HG03565 (cell line): Measurements from ENCODE around the gene PROC.
A peak's percentile ranks its signal among the peaks of the same experiment; 100 is the strongest.
"Not testable (repeated sequence)": the region's sequence is repeated elsewhere in the genome, so short reads cannot be mapped to it uniquely, and the experiment has no call there.

ENCODE experiments used
- ATAC-seq: cut with Tn5 transposase; IDR thresholded peaks from one replicate; pipeline ENCODE4 v1.9.1; 2021; ENCODE audit warnings: mild to moderate bottlenecking, moderate library complexity; ENCODE audit not compliant: unreplicated experiment

Gene PROC

GRCh38 chr2:127392828-127393578 is 25.2 kb upstream of the PROC start:
- ATAC-seq = no peak

- ATAC-seq = no peak
Measured at GRCh38 chr2:127394492-127394891, 23.7 kb upstream of the PROC start.

GRCh38 chr2:127397568-127398238 is 20.5 kb upstream of the PROC start:
- ATAC-seq = peak; percentile 7

GRCh38 chr2:127398239-127398590 is 20.0 kb upstream of the PROC start:
- ATAC-seq = peak; percentile 88

- no peak for ATAC-seq
Measured at GRCh38 chr2:127400533-127400896, 17.7 kb upstream of the PROC start.

GRCh38 chr2:127400897-127401756 is 17.1 kb upstream of the PROC start:
- no peak for ATAC-seq

GRCh38 chr2:127401757-127402695 is 16.2 kb upstream of the PROC start:
- no peak for ATAC-seq

GRCh38 chr2:127403460-127403859 is 14.8 kb upstream of the PROC start:
- ATAC-seq = no peak

GRCh38 chr2:127404466-127405254 is 13.6 kb upstream of the PROC start:
- ATAC-seq = no peak

- no peak for ATAC-seq
Measured at GRCh38 chr2:127405255-127405610, 13.0 kb upstream of the PROC start.

GRCh38 chr2:127406454-127406853 is 11.8 kb upstream of the PROC start:
- no peak for ATAC-seq

- ATAC-seq = no peak
Measured at GRCh38 chr2:127407091-127407490, 11.1 kb upstream of the PROC start.

- ATAC-seq = no peak
Measured at GRCh38 chr2:127407661-127408003, 10.6 kb upstream of the PROC start.

- ATAC-seq = peak; percentile 62
Measured at GRCh38 chr2:127408004-127408806, 10.0 kb upstream of the PROC start.

- no peak for ATAC-seq
Measured at GRCh38 chr2:127408807-127409099, 9.5 kb upstream of the PROC start.

GRCh38 chr2:127409716-127410115 is 8.5 kb upstream of the PROC start:
- not testable (repeated sequence) for ATAC-seq

GRCh38 chr2:127410871-127411652 is 7.2 kb upstream of the PROC start:
- ATAC-seq = peak; percentile 55

- ATAC-seq = no peak
Measured at GRCh38 chr2:127411653-127412369, 6.4 kb upstream of the PROC start.
